GM04503 (cell line): ENCODE data around the gene MDN1.

Experiments
- DNase-seq: peaks from one replicate; pipeline ENCODE4 v3.0.0-alpha.2; 2012; ENCODE audit warnings: low read depth

MDN1 gene

DNA sequence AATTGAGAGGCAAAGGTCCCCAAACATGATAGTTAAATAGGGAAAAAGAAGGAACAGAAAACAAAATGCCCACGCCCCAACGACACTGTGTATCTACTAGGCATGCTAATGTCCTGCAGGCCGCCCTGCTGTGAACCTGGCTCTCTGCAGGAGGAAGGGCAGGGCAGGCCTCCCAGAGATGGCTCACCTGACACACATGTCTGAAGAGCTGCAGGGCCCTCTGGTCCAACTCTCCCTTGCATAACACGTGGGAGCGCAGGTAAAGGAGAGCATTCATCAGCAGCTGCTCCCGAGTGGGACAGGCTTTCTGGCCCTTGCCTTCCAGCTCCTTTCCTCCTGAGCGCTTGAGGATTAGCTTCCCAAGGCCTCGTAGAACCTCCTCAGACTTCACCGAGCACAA lies 127.3 kb downstream of the MDN1 start:
- no peak for DNase-seq

GRCh38 chr6:89690944-89691324 lies 128.7 kb downstream of the MDN1 start:
- DNase-seq = no peak

- DNase-seq = no peak
Measured at GRCh38 chr6:89689732-89690131, 129.9 kb downstream of the MDN1 start.

- no peak for DNase-seq
Measured at GRCh38 chr6:89688328-89688727, 131.3 kb downstream of the MDN1 start.

DNA sequence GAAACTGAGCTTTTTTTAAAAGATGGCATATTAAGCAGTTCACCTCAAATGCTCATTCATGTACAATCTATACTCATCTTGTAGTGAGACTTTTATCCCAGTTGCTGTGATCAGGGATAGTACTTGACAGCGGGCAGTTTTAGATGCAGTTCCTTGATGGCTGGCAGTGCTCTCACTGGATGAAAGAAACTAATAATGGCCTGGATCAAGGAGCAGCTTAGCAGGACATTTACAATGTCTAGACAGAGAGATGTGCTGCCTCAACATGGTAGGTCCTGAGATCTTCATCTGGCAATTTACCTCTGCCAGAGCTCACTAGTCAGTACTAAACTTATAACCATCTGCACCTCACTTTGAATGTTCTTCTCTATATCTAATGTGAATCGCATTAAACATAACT lies 134.3 kb downstream of the MDN1 start:
- no peak for DNase-seq

DNA sequence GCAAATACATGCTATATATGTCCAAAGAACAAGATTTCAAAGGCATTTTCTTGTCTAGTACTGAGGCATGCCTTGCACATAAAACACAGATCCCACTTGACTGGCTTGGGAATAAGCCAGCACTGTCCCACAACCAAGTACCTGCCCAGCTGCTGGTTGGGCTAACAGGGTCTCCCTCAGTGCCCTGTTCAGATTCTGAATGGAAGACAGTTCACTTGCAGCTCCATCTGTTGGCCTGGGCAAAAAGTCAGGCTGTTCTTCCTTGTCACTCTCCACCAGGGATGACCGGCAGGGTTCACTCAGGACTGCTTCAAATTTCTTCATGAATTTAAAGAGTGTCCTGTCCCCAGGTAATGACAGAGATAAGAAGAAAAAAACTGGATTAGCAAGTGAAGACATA lies 136.6 kb downstream of the MDN1 start:
- DNase-seq = no peak

GRCh38 chr6:89681983-89682564 lies 137.5 kb downstream of the MDN1 start:
- DNase-seq = no peak

DNA sequence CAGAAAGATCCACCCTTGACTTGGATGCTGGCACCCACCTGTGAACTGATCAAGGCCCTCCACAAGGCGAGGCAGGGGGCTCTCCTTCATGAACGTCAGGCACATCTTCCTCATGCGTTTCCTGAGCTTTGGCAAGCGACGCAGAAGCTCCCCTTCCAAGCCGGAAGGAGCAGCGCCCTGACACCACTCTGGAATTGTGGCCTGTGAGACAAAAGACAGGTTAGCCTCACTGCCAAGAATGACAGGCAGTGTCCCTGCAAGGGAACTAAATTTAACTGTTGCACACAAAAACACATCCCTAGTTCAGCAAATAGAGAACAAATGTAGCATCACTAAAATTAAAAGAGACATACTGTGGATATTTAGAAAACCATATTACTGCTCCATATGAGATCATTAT lies 139.0 kb downstream of the MDN1 start:
- no peak for DNase-seq

- no peak for DNase-seq
Measured at GRCh38 chr6:89680150-89680549, 139.4 kb downstream of the MDN1 start.

GRCh38 chr6:89679215-89680120 lies 140.1 kb downstream of the MDN1 start:
- no peak for DNase-seq

GRCh38 chr6:89678531-89678930 lies 141.1 kb downstream of the MDN1 start:
- DNase-seq = no peak

- DNase-seq = no peak
Measured at GRCh38 chr6:89675949-89676748, 143.4 kb downstream of the MDN1 start.

GRCh38 chr6:89670935-89671565 lies 148.5 kb downstream of the MDN1 start:
- DNase-seq = no peak

GRCh38 chr6:89669002-89669401 lies 150.6 kb downstream of the MDN1 start:
- no peak for DNase-seq

GRCh38 chr6:89667872-89668556 lies 151.6 kb downstream of the MDN1 start:
- DNase-seq = no peak

DNA sequence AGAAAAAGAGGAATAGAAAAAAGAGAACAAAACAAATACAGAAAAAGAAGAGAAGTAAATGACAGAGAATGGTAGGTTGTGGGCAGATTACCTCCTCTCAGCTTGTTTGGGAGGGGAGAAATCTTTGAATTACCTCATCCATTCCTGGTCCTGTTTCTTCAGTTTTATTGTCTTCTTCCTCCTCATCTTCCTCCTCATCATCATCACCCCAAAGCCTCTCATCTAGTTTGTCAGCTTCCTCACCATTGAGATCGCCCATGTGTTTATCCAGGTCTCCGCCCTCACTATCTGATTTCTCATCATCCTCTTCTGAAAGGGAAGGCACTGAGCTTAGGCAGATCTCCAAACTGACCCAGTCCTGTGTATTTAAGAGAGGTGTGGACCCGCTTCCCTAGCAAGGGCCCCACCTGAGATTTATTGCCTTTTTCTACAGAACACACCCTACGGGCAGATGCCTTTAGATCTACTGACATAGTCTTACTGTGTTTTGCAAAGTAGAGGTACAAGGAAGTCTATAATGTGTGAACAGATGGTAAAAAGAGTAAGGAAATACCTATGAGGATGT lies 156.9 kb downstream of the MDN1 start:
- DNase-seq = no peak

DNA sequence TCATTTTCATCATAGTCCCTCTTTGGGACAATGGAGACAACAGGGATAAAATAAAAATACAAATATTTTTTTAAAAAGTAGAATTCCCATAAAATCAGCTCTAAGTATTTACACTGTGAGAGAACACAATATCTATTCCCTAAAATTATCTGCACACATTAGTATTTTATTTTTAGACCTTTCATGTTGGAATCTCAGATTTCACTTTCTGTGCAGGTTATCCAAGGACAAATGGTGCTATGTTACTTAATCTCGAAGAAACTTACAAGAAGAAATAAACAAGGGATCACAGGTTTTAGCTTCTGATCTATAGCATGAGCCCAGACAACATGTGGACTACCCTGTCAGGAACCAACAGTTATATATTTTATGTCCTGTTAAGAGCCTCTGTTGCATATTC lies 158.0 kb downstream of the MDN1 start:
- no peak for DNase-seq

- no peak for DNase-seq
Measured at GRCh38 chr6:89660981-89661380, 158.6 kb downstream of the MDN1 start.

- DNase-seq = no peak
Measured at GRCh38 chr6:89657445-89658158, 162.0 kb downstream of the MDN1 start.

- no peak for DNase-seq
Measured at GRCh38 chr6:89655122-89655521, 164.5 kb downstream of the MDN1 start.

- DNase-seq = no peak
Measured at GRCh38 chr6:89650579-89650978, 169.0 kb downstream of the MDN1 start.
